ENCODE data around the gene ESPNL. TPM values are rescaled to one million over a fixed set of nuclear protein-coding genes. Genes with fewer than 3 reads are reported as not detected.
A peak's percentile ranks its signal among the peaks of the same experiment; 100 is the strongest.

ESPNL gene
- total RNA-seq, 2 experiments from 2014 or later, result not detected

GRCh38 chr2:238139196-238140039 lies 39.3 kb downstream of the ESPNL start:
- H3K4me1 ChIP-seq (ENCODE audit: insufficient read depth, low read length), result peaks cover 11% of the 10 kb centered on the region
- ChIA-PET POLR2A (no interaction called here), CTCF (no interaction called here)
- Mint-ChIP-seq H3K27me3 (no peaks in the 10 kb centered on the region), H3K4me3 (no peak overlapping the region), H3K36me3 (ENCODE audit: low read depth) (no peaks in the 10 kb centered on the region), H3K9me3 (no peaks in the 10 kb centered on the region), H3K4me1 (ENCODE audit: low read depth) (peaks cover 7% of the 10 kb centered on the region), H3K27ac (no peak overlapping the region)
- no peaks in the 10 kb centered on the region for H3K36me3 ChIP-seq (ENCODE audit: insufficient read depth, low read length)
- H3K9me3 ChIP-seq (ENCODE audit: control insufficient read depth in 1 of 2, insufficient read depth in 1 of 2, low read length in 2 of 2), result no peaks in the 10 kb centered on the region
- no peak overlapping the region for H3K4me3 ChIP-seq (ENCODE audit: low read length)
- ATAC-seq (ENCODE audit: poor library complexity) (no peak), DNase-seq (peak in 6 of 14 experiments; percentile 6 to 45 (median 17))
- TF ChIP-seq CTCF (IDR thresholded peaks at IDR 0.05), result peak; percentile 35
- H3K27me3 ChIP-seq (ENCODE audit: control insufficient read depth in 1 of 2, insufficient read depth in 2 of 2, low read length in 2 of 2), result no peaks in the 10 kb centered on the region
- no peak overlapping the region for H3K27ac ChIP-seq (ENCODE audit: low read depth in 1 of 2, low read length in 2 of 2)
- intact Hi-C loops (cut with DNase I, micrococcal nuclease), result no loop called here

DNA sequence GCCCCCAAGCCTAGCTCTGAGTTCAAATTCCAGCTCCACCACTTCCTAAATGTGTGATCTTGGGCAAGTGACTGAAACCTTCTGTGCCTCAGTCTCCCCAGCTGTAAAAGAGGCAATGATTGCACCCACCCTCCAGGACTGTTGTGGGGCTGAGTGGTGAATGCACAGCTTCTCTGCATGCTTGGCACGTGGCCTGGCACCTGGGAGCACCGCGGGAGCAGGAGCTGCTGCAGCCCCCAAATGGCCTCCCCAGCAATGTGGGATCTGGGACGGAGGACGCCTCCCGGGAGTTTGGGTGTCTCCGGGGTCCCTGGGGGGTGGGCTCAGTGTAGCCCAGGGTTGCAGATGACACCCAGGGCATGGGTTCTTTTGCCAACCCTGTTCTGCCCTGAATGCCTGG lies 39.9 kb downstream of the ESPNL start:
- H3K27ac ChIP-seq (ENCODE audit: low read depth in 1 of 2, low read length in 2 of 2), result no peak overlapping the region
- ATAC-seq (ENCODE audit: poor library complexity) (no peak), DNase-seq (no peak)
- Mint-ChIP-seq H3K27me3 (no peaks in the 10 kb centered on the region), H3K36me3 (ENCODE audit: low read depth) (no peaks in the 10 kb centered on the region), H3K27ac (no peak overlapping the region), H3K9me3 (no peaks in the 10 kb centered on the region), H3K4me1 (ENCODE audit: low read depth) (peaks cover 7% of the 10 kb centered on the region), H3K4me3 (no peak overlapping the region)
- no peak overlapping the region for H3K4me3 ChIP-seq (ENCODE audit: low read length)
- intact Hi-C loops (cut with DNase I, micrococcal nuclease), result no loop called here
- H3K4me1 ChIP-seq (ENCODE audit: insufficient read depth, low read length), result peaks cover 11% of the 10 kb centered on the region
- no peaks in the 10 kb centered on the region for H3K9me3 ChIP-seq (ENCODE audit: control insufficient read depth in 1 of 2, insufficient read depth in 1 of 2, low read length in 2 of 2)
- ChIA-PET POLR2A (no interaction called here), CTCF (no interaction called here)
- H3K27me3 ChIP-seq (ENCODE audit: control insufficient read depth in 1 of 2, insufficient read depth in 2 of 2, low read length in 2 of 2), result no peaks in the 10 kb centered on the region
- H3K36me3 ChIP-seq (ENCODE audit: insufficient read depth, low read length), result no peaks in the 10 kb centered on the region
- TF ChIP-seq CTCF (IDR thresholded peaks at IDR 0.05), result no peak

DNA sequence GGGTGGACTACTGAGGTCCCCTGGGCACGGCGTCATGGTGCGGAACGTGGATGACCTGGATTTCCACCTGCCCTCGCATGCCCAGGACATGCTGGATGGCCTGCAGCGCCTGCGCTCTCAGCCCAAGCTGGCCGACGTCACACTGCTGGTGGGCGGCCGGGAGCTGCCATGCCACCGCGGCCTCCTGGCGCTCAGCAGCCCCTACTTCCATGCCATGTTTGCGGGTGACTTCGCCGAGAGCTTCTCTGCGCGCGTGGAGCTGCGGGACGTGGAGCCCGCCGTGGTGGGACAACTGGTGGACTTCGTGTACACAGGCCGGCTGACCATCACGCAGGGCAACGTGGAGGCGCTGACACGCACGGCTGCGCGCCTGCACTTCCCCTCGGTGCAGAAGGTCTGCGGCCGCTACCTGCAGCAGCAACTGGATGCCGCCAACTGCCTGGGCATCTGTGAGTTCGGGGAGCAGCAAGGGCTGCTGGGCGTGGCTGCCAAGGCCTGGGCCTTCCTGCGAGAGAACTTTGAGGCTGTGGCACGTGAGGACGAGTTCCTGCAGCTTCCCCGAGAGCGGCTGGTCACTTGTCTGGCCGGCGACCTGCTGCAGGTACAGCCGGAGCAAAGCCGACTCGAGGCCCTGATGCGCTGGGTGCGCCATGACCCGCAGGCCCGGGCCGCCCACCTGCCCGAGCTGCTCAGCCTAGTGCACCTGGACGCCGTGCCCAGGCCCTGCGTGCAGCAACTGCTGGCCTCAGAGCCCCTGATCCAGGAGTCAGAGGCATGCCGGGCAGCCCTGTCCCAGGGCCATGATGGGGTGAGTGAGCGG lies 40.8 kb downstream of the ESPNL start:
- POLR2A ChIA-PET, result no interaction called here
- no peak for ATAC-seq (ENCODE audit: poor library complexity)
- no peak overlapping the region for H3K4me3 Mint-ChIP-seq
- CTCF ChIA-PET, result no interaction called here
- Histone ChIP-seq H3K9me3 (ENCODE audit: control insufficient read depth in 1 of 2, insufficient read depth in 1 of 2, low read length in 2 of 2) (no peaks in the 10 kb centered on the region), H3K4me3 (ENCODE audit: low read length) (no peak overlapping the region), H3K4me1 (ENCODE audit: insufficient read depth, low read length) (peaks cover 11% of the 10 kb centered on the region), H3K27ac (ENCODE audit: low read depth in 1 of 2, low read length in 2 of 2) (no peak overlapping the region), H3K27me3 (ENCODE audit: control insufficient read depth in 1 of 2, insufficient read depth in 2 of 2, low read length in 2 of 2) (no peaks in the 10 kb centered on the region), H3K36me3 (ENCODE audit: insufficient read depth, low read length) (no peaks in the 10 kb centered on the region)
- no peak for TF ChIP-seq CTCF (IDR thresholded peaks at IDR 0.05)
- H3K36me3 Mint-ChIP-seq (ENCODE audit: low read depth), result no peaks in the 10 kb centered on the region
- peaks cover 7% of the 10 kb centered on the region for H3K4me1 Mint-ChIP-seq (ENCODE audit: low read depth)
- intact Hi-C loops (cut with DNase I, micrococcal nuclease), result no loop called here
- DNase-seq, result no peak
- H3K27me3 Mint-ChIP-seq, result no peaks in the 10 kb centered on the region
- no peak overlapping the region for H3K27ac Mint-ChIP-seq
- no peaks in the 10 kb centered on the region for H3K9me3 Mint-ChIP-seq
